ENCODE measurements around the gene RFC3. TPM values are rescaled to one million over a fixed set of nuclear protein-coding genes. Genes with fewer than 3 reads are reported as not detected.
"Not testable (repeated sequence)": the region's sequence is repeated elsewhere in the genome, so short reads cannot be mapped to it uniquely, and the experiment has no call there.

The RFC3 gene
- total RNA-seq, 5 donors from 2014 or later (not counting 1 experiment from before 2014, with no cell fraction given): 5.7 to 8.7 (median 6.1) TPM

GRCh38 chr13:33782631-33783030, 35.3 kb upstream of the RFC3 start:
- Mint-ChIP-seq H3K27me3 (peaks cover 8 to 18% of the 10 kb centered on the region in 2 donors), H3K4me1 (peaks cover 14 to 16% (median 15%) of the 10 kb centered on the region in 3 donors), H3K9me3 (peaks cover 0 to 4% (median 2%) of the 10 kb centered on the region in 3 donors), H3K36me3 (no peaks in the 10 kb centered on the region), H3K27ac (no peak overlapping the region), H3K4me3 (no peak overlapping the region)
- Histone ChIP-seq H3K4me1 (ENCODE audit: control insufficient read depth in 1 of 2, extremely low read depth in 1 of 2, insufficient read depth in 2 of 2, low read length in 2 of 2) (peaks cover 3 to 9% of the 10 kb centered on the region in 2 experiments), H3K4me3 (ENCODE audit: control insufficient read depth in 1 of 2, extremely low read depth in 1 of 2, low read length in 1 of 2) (no peak overlapping the region), H3K36me3 (ENCODE audit: control insufficient read depth in 2 of 2, extremely low read depth in 1 of 2, insufficient read depth in 1 of 2, low read length in 1 of 2) (no peaks in the 10 kb centered on the region), H3K27me3 (replicated peaks in 1 of 2; ENCODE audit: control insufficient read depth in 2 of 2, extremely low read depth in 1 of 2, insufficient read depth in 2 of 2, low read length in 1 of 2) (no peaks in the 10 kb centered on the region), H3K27ac (ENCODE audit: low read length) (no peak overlapping the region), H3K9me3 (no peaks in the 10 kb centered on the region)
- POLR2A ChIA-PET: no interaction called here
- WGBS (ENCODE audit: insufficient coverage): no CpG with 5 or more reads among the region's 4 CpGs
- ATAC-seq (replicated peaks in 1 of 4): no peak
- CTCF ChIA-PET: no interaction called here
- no peak for DNase-seq

- CTCF ChIA-PET: interaction anchor here in 1 of 2 donors (0.5 kb wide), 1 partner anchor 70 kb away, joined by 9 read pairs; no protein-coding TSS in a partner anchor
- H3K27me3 ChIP-seq (replicated peaks in 1 of 2; ENCODE audit: control insufficient read depth in 2 of 2, extremely low read depth in 1 of 2, insufficient read depth in 2 of 2, low read length in 1 of 2); POLR2A ChIA-PET; H3K27ac Mint-ChIP-seq; H3K9me3 ChIP-seq; DNase-seq; H3K36me3 Mint-ChIP-seq; H3K4me3 Mint-ChIP-seq; H3K36me3 ChIP-seq (ENCODE audit: control insufficient read depth in 2 of 2, extremely low read depth in 1 of 2, insufficient read depth in 1 of 2, low read length in 1 of 2); ATAC-seq (replicated peaks in 1 of 4); H3K9me3 Mint-ChIP-seq; H3K27ac ChIP-seq (ENCODE audit: low read length); H3K4me3 ChIP-seq (ENCODE audit: control insufficient read depth in 1 of 2, extremely low read depth in 1 of 2, low read length in 1 of 2); H3K4me1 ChIP-seq (ENCODE audit: control insufficient read depth in 1 of 2, extremely low read depth in 1 of 2, insufficient read depth in 2 of 2, low read length in 2 of 2): not testable (repeated sequence)
- peaks cover 8 to 18% of the 10 kb centered on the region in 2 donors for H3K27me3 Mint-ChIP-seq
- H3K4me1 Mint-ChIP-seq: peaks cover 17 to 20% (median 18%) of the 10 kb centered on the region in 3 donors
- WGBS (ENCODE audit: insufficient coverage): no CpG with 5 or more reads among the region's 4 CpGs
Observed at GRCh38 chr13:33783212-33783611, 34.7 kb upstream of the RFC3 start.

GRCh38 chr13:33784738-33785137, 33.2 kb upstream of the RFC3 start:
- Histone ChIP-seq H3K4me1 (ENCODE audit: control insufficient read depth in 1 of 2, extremely low read depth in 1 of 2, insufficient read depth in 2 of 2, low read length in 2 of 2) (peaks cover 3 to 9% of the 10 kb centered on the region in 2 experiments), H3K36me3 (ENCODE audit: control insufficient read depth in 2 of 2, extremely low read depth in 1 of 2, insufficient read depth in 1 of 2, low read length in 1 of 2) (no peaks in the 10 kb centered on the region), H3K4me3 (ENCODE audit: control insufficient read depth in 1 of 2, extremely low read depth in 1 of 2, low read length in 1 of 2) (no peak overlapping the region), H3K27me3 (replicated peaks in 1 of 2; ENCODE audit: control insufficient read depth in 2 of 2, extremely low read depth in 1 of 2, insufficient read depth in 2 of 2, low read length in 1 of 2) (no peaks in the 10 kb centered on the region), H3K9me3 (no peaks in the 10 kb centered on the region), H3K27ac (ENCODE audit: low read length) (no peak overlapping the region)
- ChIA-PET CTCF (interaction anchor here (0.6 to 0.7 kb wide), 2 partner anchors 34 to 1875 kb away, joined by 3 to 8 read pairs; no protein-coding TSS in a partner anchor), POLR2A (interaction anchor here in 1 of 2 donors (0.5 to 0.6 kb wide), 2 partner anchors 10 to 765 kb away, joined by 3 read pairs; no protein-coding TSS in a partner anchor)
- H3K4me1 Mint-ChIP-seq: peaks cover 17 to 20% (median 18%) of the 10 kb centered on the region in 3 donors
- H3K36me3 Mint-ChIP-seq: no peaks in the 10 kb centered on the region
- H3K27ac Mint-ChIP-seq: no peak overlapping the region
- H3K27me3 Mint-ChIP-seq: peaks cover 3 to 6% of the 10 kb centered on the region in 2 donors
- peaks cover 0 to 4% (median 2%) of the 10 kb centered on the region in 3 donors for H3K9me3 Mint-ChIP-seq
- ATAC-seq (replicated peaks in 1 of 4): no peak
- DNase-seq: no peak
- no peak overlapping the region for H3K4me3 Mint-ChIP-seq
- no CpG with 5 or more reads among the region's 1 CpG for WGBS (ENCODE audit: insufficient coverage)

GRCh38 chr13:33785384-33785783, 32.6 kb upstream of the RFC3 start:
- ChIA-PET POLR2A (interaction anchor here in 1 of 2 donors (0.6 kb wide), 1 partner anchor 9 kb away, joined by 3 read pairs; no protein-coding TSS in a partner anchor), CTCF (interaction anchor here in 1 of 2 donors (0.6 kb wide), 2 partner anchors 15 to 34 kb away, joined by 3 to 8 read pairs; no protein-coding TSS in a partner anchor)
- H3K36me3 ChIP-seq (ENCODE audit: control insufficient read depth in 2 of 2, extremely low read depth in 1 of 2, insufficient read depth in 1 of 2, low read length in 1 of 2): no peaks in the 10 kb centered on the region
- Mint-ChIP-seq H3K27me3 (peaks cover 3 to 6% of the 10 kb centered on the region in 2 donors), H3K4me3 (peak overlapping the region in 1 of 3 donors; percentile 77), H3K27ac (no peak overlapping the region), H3K36me3 (no peaks in the 10 kb centered on the region), H3K9me3 (peaks cover 0 to 4% (median 2%) of the 10 kb centered on the region in 3 donors), H3K4me1 (peaks cover 17 to 20% (median 18%) of the 10 kb centered on the region in 3 donors)
- H3K27ac ChIP-seq (ENCODE audit: low read length): no peak overlapping the region
- WGBS (ENCODE audit: insufficient coverage): no CpG with 5 or more reads among the region's 1 CpG
- no peak overlapping the region for H3K4me3 ChIP-seq (ENCODE audit: control insufficient read depth in 1 of 2, extremely low read depth in 1 of 2, low read length in 1 of 2)
- no peaks in the 10 kb centered on the region for H3K27me3 ChIP-seq (replicated peaks in 1 of 2; ENCODE audit: control insufficient read depth in 2 of 2, extremely low read depth in 1 of 2, insufficient read depth in 2 of 2, low read length in 1 of 2)
- no peak for ATAC-seq (replicated peaks in 1 of 4)
- H3K4me1 ChIP-seq (ENCODE audit: control insufficient read depth in 1 of 2, extremely low read depth in 1 of 2, insufficient read depth in 2 of 2, low read length in 2 of 2): peaks cover 3 to 9% of the 10 kb centered on the region in 2 experiments
- no peaks in the 10 kb centered on the region for H3K9me3 ChIP-seq
- no peak for DNase-seq

GRCh38 chr13:33787051-33787591, 30.8 kb upstream of the RFC3 start:
- Mint-ChIP-seq H3K36me3 (no peaks in the 10 kb centered on the region), H3K4me3 (peak overlapping the region; percentile 77 to 81 (median 78)), H3K9me3 (peaks cover 0 to 9% (median 2%) of the 10 kb centered on the region in 3 donors), H3K4me1 (peaks cover 18 to 22% (median 20%) of the 10 kb centered on the region in 3 donors), H3K27ac (peak overlapping the region; percentile 79 to 88), H3K27me3 (peaks cover 0 to 2% of the 10 kb centered on the region in 2 donors)
- Histone ChIP-seq H3K27me3 (replicated peaks in 1 of 2; ENCODE audit: control insufficient read depth in 2 of 2, extremely low read depth in 1 of 2, insufficient read depth in 2 of 2, low read length in 1 of 2) (no peaks in the 10 kb centered on the region), H3K4me3 (ENCODE audit: control insufficient read depth in 1 of 2, extremely low read depth in 1 of 2, low read length in 1 of 2) (peak overlapping the region; percentile 59 to 62), H3K4me1 (ENCODE audit: control insufficient read depth in 1 of 2, extremely low read depth in 1 of 2, insufficient read depth in 2 of 2, low read length in 2 of 2) (peaks cover 3 to 9% of the 10 kb centered on the region in 2 experiments), H3K36me3 (ENCODE audit: control insufficient read depth in 2 of 2, extremely low read depth in 1 of 2, insufficient read depth in 1 of 2, low read length in 1 of 2) (no peaks in the 10 kb centered on the region), H3K27ac (ENCODE audit: low read length) (peak overlapping the region; percentile 76), H3K9me3 (no peaks in the 10 kb centered on the region)
- 11% methylated on average over 2 of the region's 6 CpGs for WGBS (ENCODE audit: insufficient coverage)
- ChIA-PET CTCF (interaction anchor here (0.6 to 1.4 kb wide), 6 partner anchors 8 to 1377 kb away, joined by 3 to 16 read pairs (median 3); no protein-coding TSS in a partner anchor), POLR2A (interaction anchor here in 1 of 2 donors (0.6 kb wide), 1 partner anchor 33 kb away, joined by 4 read pairs; no protein-coding TSS in a partner anchor)
- DNase-seq: peak in 5 of 35 experiments; percentile 0 to 49 (median 2)
- peak; percentile 52 to 80 (median 65) for ATAC-seq (replicated peaks in 1 of 4)

GRCh38 chr13:33789066-33789606, 28.8 kb upstream of the RFC3 start:
- Histone ChIP-seq H3K4me1 (ENCODE audit: control insufficient read depth in 1 of 2, extremely low read depth in 1 of 2, insufficient read depth in 2 of 2, low read length in 2 of 2) (peaks cover 3 to 9% of the 10 kb centered on the region in 2 experiments), H3K36me3 (ENCODE audit: control insufficient read depth in 2 of 2, extremely low read depth in 1 of 2, insufficient read depth in 1 of 2, low read length in 1 of 2) (no peaks in the 10 kb centered on the region), H3K9me3 (no peaks in the 10 kb centered on the region), H3K27ac (ENCODE audit: low read length) (no peak overlapping the region), H3K4me3 (ENCODE audit: control insufficient read depth in 1 of 2, extremely low read depth in 1 of 2, low read length in 1 of 2) (no peak overlapping the region), H3K27me3 (replicated peaks in 1 of 2; ENCODE audit: control insufficient read depth in 2 of 2, extremely low read depth in 1 of 2, insufficient read depth in 2 of 2, low read length in 1 of 2) (no peaks in the 10 kb centered on the region)
- DNase-seq (no peak), ATAC-seq (replicated peaks in 1 of 4) (no peak)
- ChIA-PET POLR2A (interaction anchor here in 1 of 2 donors (0.5 kb wide), 1 partner anchor 1240 kb away, joined by 4 read pairs; no protein-coding TSS in a partner anchor), CTCF (no interaction called here)
- Mint-ChIP-seq H3K4me1 (peaks cover 18 to 22% (median 20%) of the 10 kb centered on the region in 3 donors), H3K4me3 (no peak overlapping the region), H3K36me3 (no peaks in the 10 kb centered on the region), H3K27ac (no peak overlapping the region), H3K9me3 (peaks cover 0 to 15% (median 2%) of the 10 kb centered on the region in 3 donors), H3K27me3 (peaks cover 0 to 2% of the 10 kb centered on the region in 2 donors)
- no CpG with 5 or more reads among the region's 1 CpG for WGBS (ENCODE audit: insufficient coverage)

All from T-cell (primary cell).